ENCODE measurements around the gene INPP5D.

INPP5D gene

GRCh38 chr2:233173115-233173514, 113.0 kb downstream of the INPP5D start:
- Histone ChIP-seq H3K4me1 (ENCODE audit: low read length) (no peaks in the 10 kb centered on the region), H3K27ac (ENCODE audit: low read length) (no peak overlapping the region), H2AFZ (ENCODE audit: low read depth, low read length) (no peak overlapping the region), H3K9ac (ENCODE audit: low read length) (no peak overlapping the region), H3K4me3 (ENCODE audit: low read length) (no peak overlapping the region), H3K36me3 (replicated peaks; ENCODE audit: low read depth, low read length) (peaks cover 41% of the 10 kb centered on the region), H3K4me2 (ENCODE audit: low read length) (no peak overlapping the region), H3K9me3 (ENCODE audit: insufficient read depth, low read length) (no peaks in the 10 kb centered on the region), H3K27me3 (ENCODE audit: low read depth, low read length) (no peaks in the 10 kb centered on the region), H4K20me1 (ENCODE audit: insufficient read depth, low read length) (no peaks in the 10 kb centered on the region), H3K79me2 (ENCODE audit: low read length) (no peaks in the 10 kb centered on the region)
- TF ChIP-seq EZH2phosphoT487 (IDR thresholded peaks at IDR 0.05; ENCODE audit: low read depth) (no peak), CTCF (IDR thresholded peaks at IDR 0.05; ENCODE audit: low read depth, low read length) (no peak)

DNA sequence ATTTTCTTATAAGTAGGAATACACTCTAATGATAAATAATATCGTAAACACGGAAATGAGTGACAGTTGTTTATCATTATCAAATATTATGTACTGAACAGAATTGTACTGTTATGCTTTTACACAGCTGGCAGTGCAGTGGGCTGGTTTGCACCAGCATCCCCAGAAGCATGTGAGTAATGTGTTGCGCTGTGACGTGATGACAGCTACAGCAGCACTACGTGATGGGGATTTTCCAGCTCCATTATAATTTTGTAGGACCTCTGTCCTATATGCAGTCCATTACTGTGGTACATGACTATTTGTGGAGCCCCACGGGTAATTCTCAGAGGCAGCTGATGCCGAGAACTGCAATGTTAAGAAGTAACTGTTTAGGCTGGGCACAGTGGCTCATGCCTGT, 114.0 kb downstream of the INPP5D start:
- Histone ChIP-seq H2AFZ (ENCODE audit: low read depth, low read length) (no peak overlapping the region), H4K20me1 (ENCODE audit: insufficient read depth, low read length) (no peaks in the 10 kb centered on the region), H3K9me3 (ENCODE audit: insufficient read depth, low read length) (no peaks in the 10 kb centered on the region), H3K9ac (ENCODE audit: low read length) (no peak overlapping the region), H3K4me2 (ENCODE audit: low read length) (no peak overlapping the region), H3K27ac (ENCODE audit: low read length) (no peak overlapping the region), H3K4me3 (ENCODE audit: low read length) (no peak overlapping the region), H3K4me1 (ENCODE audit: low read length) (no peaks in the 10 kb centered on the region), H3K36me3 (replicated peaks; ENCODE audit: low read depth, low read length) (peaks cover 38% of the 10 kb centered on the region), H3K79me2 (ENCODE audit: low read length) (no peaks in the 10 kb centered on the region), H3K27me3 (ENCODE audit: low read depth, low read length) (no peaks in the 10 kb centered on the region)
- TF ChIP-seq EZH2phosphoT487 (IDR thresholded peaks at IDR 0.05; ENCODE audit: low read depth) = no peak
- no peak for TF ChIP-seq CTCF (IDR thresholded peaks at IDR 0.05; ENCODE audit: low read depth, low read length)

DNA sequence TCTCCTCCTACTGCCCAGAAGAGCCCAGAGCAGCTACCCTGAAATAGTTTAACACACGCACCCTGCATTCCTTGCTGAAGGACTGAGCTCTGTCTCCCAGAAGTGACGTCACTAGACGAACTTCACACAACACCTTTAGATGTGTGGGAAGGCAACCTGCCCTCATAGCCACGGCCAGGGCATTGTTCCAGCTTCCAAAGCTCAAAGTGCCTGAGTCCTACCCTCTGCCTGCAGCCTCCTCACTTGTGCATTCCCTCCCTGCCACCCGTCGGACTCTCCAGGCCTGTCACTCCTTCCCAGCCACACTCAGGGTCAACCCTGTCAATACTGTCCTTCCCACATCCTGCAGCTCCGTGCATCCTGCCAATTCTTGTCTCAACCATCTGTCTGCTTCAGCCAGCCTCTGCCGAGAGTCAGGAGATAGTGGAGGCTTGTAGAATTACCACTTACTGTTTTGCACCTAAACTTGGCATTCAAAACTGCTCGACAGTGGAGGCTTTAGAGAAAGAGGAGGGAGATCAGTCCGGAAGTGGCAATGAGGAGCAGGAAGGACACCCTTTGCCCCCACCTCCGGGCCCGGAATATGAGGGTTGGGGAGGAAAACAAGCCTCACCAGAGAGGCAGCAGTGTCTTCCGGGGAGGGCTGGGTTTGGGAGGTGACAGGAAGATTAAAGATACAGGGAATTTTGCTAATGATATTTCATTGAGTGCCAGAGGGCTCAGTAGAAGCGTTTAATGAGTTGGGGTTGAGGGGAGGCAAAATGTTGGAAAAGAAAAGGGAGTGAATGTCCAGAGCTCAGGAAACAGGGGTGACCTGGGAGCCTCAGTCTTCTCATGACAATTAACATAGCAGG, 119.1 kb downstream of the INPP5D start:
- H3K36me3 ChIP-seq (replicated peaks; ENCODE audit: low read depth, low read length) = peaks cover 29% of the 10 kb centered on the region
- H3K27ac ChIP-seq (ENCODE audit: low read length) = no peak overlapping the region
- no peaks in the 10 kb centered on the region for H3K79me2 ChIP-seq (ENCODE audit: low read length)
- no peak overlapping the region for H2AFZ ChIP-seq (ENCODE audit: low read depth, low read length)
- H3K9ac ChIP-seq (ENCODE audit: low read length) = no peak overlapping the region
- H3K4me1 ChIP-seq (ENCODE audit: low read length) = peaks cover 3% of the 10 kb centered on the region
- H3K4me2 ChIP-seq (ENCODE audit: low read length) = no peak overlapping the region
- no peaks in the 10 kb centered on the region for H3K9me3 ChIP-seq (ENCODE audit: insufficient read depth, low read length)
- no peaks in the 10 kb centered on the region for H3K27me3 ChIP-seq (ENCODE audit: low read depth, low read length)
- H3K4me3 ChIP-seq (ENCODE audit: low read length) = no peak overlapping the region
- no peaks in the 10 kb centered on the region for H4K20me1 ChIP-seq (ENCODE audit: insufficient read depth, low read length)
- TF ChIP-seq CTCF (IDR thresholded peaks at IDR 0.05; ENCODE audit: low read depth, low read length) (no peak), EZH2phosphoT487 (IDR thresholded peaks at IDR 0.05; ENCODE audit: low read depth) (no peak)

- Histone ChIP-seq H2AFZ (ENCODE audit: low read depth, low read length) (no peak overlapping the region), H4K20me1 (ENCODE audit: insufficient read depth, low read length) (no peaks in the 10 kb centered on the region), H3K4me2 (ENCODE audit: low read length) (no peak overlapping the region), H3K9me3 (ENCODE audit: insufficient read depth, low read length) (no peaks in the 10 kb centered on the region), H3K4me3 (ENCODE audit: low read length) (no peak overlapping the region), H3K36me3 (replicated peaks; ENCODE audit: low read depth, low read length) (peaks cover 28% of the 10 kb centered on the region), H3K27ac (ENCODE audit: low read length) (no peak overlapping the region), H3K9ac (ENCODE audit: low read length) (no peak overlapping the region), H3K79me2 (ENCODE audit: low read length) (no peaks in the 10 kb centered on the region), H3K4me1 (ENCODE audit: low read length) (peaks cover 10% of the 10 kb centered on the region), H3K27me3 (ENCODE audit: low read depth, low read length) (no peaks in the 10 kb centered on the region)
- TF ChIP-seq CTCF (IDR thresholded peaks at IDR 0.05; ENCODE audit: low read depth, low read length) (no peak), EZH2phosphoT487 (IDR thresholded peaks at IDR 0.05; ENCODE audit: low read depth) (no peak)
Measured at GRCh38 chr2:233179848-233180366, 119.8 kb downstream of the INPP5D start.

Measured in OCI-LY3 (cell line).